Caco-2 (cell line): Measurements from ENCODE around the gene COX6A1. TPM values are rescaled to one million over a fixed set of nuclear protein-coding genes. Genes with fewer than 3 reads are reported as not detected.

Experiments
- BruUV-seq: library from RNA; stranded (reverse); fragments of 400-500 nt; replicated peaks from 2 replicates; lab custom pipeline; 2021; lab: Mats Ljungman, UMichigan
- CTCF ChIA-PET: fragments of 300-600 bp; sonication (Branson Sonifier 250); formaldehyde crosslinking; loops from one replicate; lab custom pipeline; 2022; ENCODE audit warnings: antibody characterized with exemption; lab: Charles Lee
- POLR2A ChIA-PET: fragments of 300-600 bp; sonication (Branson Sonifier 250); formaldehyde crosslinking; loops from one replicate; lab custom pipeline; 2022; ENCODE audit warnings: antibody characterized with exemption; lab: Charles Lee
- DNase-seq, 2 experiments: peaks; one replicate each; pipeline versions ENCODE4 v3.0.0 to v3.0.0-alpha.2; 2020 to 2022
- H3K27me3 ChIP-seq: replicated peaks from 2 replicates; pipeline ENCODE4 v1.6.0; 2011; ENCODE audit warnings: low read length; ENCODE audit not compliant: control insufficient read depth, insufficient read depth
- H3K36me3 ChIP-seq: 2 replicates; pipeline ENCODE4 v1.5.1; 2011; ENCODE audit warnings: low read length; ENCODE audit not compliant: control insufficient read depth, insufficient read depth
- H3K4me1 ChIP-seq: fragments of 250-450 bp; sonication (Bioruptor Pico); 2 replicates; pipeline ENCODE4 v1.5.1; 2020; ENCODE audit warnings: mild to moderate bottlenecking
- H3K4me3 ChIP-seq: 2 replicates; pipeline ENCODE4 v1.5.1; 2011; ENCODE audit warnings: low read depth, mild to moderate bottlenecking, control low read depth, low read length
- H3K9me3 ChIP-seq: fragments of 250-450 bp; sonication (Bioruptor Pico); 2 replicates; pipeline ENCODE4 v1.5.1; 2020; ENCODE audit warnings: mild to moderate bottlenecking, moderate library complexity
- H3K27ac Mint-ChIP-seq: one replicate; pipeline ENCODE4 v1.8.0; 2022; ENCODE audit warnings: mixed read lengths; ENCODE audit not compliant: unreplicated experiment
- H3K27me3 Mint-ChIP-seq: one replicate; pipeline ENCODE4 v1.8.0; 2022; ENCODE audit warnings: mixed read lengths; ENCODE audit not compliant: insufficient read depth, unreplicated experiment
- H3K36me3 Mint-ChIP-seq: one replicate; pipeline ENCODE4 v1.8.0; 2022; ENCODE audit warnings: mild to moderate bottlenecking, mixed read lengths; ENCODE audit not compliant: insufficient read depth, unreplicated experiment
- H3K4me1 Mint-ChIP-seq: one replicate; pipeline ENCODE4 v1.8.0; 2022; ENCODE audit warnings: low read depth, mixed read lengths; ENCODE audit not compliant: unreplicated experiment
- H3K4me3 Mint-ChIP-seq: one replicate; pipeline ENCODE4 v1.8.0; 2022; ENCODE audit warnings: mild to moderate bottlenecking, moderate library complexity, mixed read lengths; ENCODE audit not compliant: unreplicated experiment
- H3K9me3 Mint-ChIP-seq: one replicate; pipeline ENCODE4 v1.8.0; 2022; ENCODE audit warnings: mixed read lengths; ENCODE audit not compliant: unreplicated experiment
- intact Hi-C: fragments of 100-400 bp; cut with micrococcal nuclease; formaldehyde crosslinking; loops from one replicate; pipeline ENCODE4 v1.10.0; 2022; ENCODE audit not compliant: unreplicated experiment
- total RNA-seq: library from RNA; stranded (reverse); gene quantifications from 2 replicates; pipeline ENCODE4 v1.2.3, GENCODE V29; 2022
- TF ChIP-seq, protein P1 (sequence below), 2 experiments: fragments of 200-600 bp in 1 of 2; IDR thresholded peaks; 1 replicate in 1 of 2; 2 replicates in 1 of 2; pipeline versions ENCODE4 v1.5.1 to v1.8.0; 2011 to 2022; ENCODE audit warnings: antibody characterized with exemption in 1 of 2, control low read depth in 1 of 2, inconsistent platforms in 1 of 2, low read depth in 1 of 2, low read length in 1 of 2, mild to moderate bottlenecking in 1 of 2, moderate library complexity in 1 of 2; ENCODE audit not compliant: insufficient read depth in 1 of 2, severe bottlenecking in 1 of 2, unreplicated experiment in 1 of 2

The COX6A1 gene
- total RNA-seq, 1 experiment from 2014 or later: 474 TPM

DNA sequence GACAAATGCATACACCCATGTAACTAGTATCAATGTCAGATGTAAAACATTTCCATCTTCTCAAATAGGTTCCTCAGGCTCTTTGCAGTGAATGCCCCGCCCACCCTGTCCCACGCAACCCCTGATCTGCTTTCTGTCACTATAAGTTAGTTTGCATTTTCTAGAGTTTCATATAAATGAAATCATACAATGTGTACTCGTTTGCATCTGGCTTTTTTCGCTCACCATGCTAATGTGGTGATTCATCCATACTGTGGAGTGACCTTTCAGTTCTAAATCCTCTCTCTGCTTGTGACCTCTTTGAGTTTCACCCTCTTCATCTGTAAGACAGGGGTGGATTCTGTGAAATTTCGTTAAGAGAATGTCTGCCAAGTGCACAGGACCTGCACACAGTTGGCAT, 38.4 kb upstream of the COX6A1 start:
- CTCF ChIA-PET: no interaction called here
- no peaks in the 10 kb centered on the region for H3K4me1 ChIP-seq
- Mint-ChIP-seq H3K4me3 (no peak overlapping the region), H3K27me3 (no peaks in the 10 kb centered on the region), H3K27ac (no peak overlapping the region), H3K4me1 (no peaks in the 10 kb centered on the region), H3K36me3 (no peaks in the 10 kb centered on the region), H3K9me3 (no peaks in the 10 kb centered on the region)
- H3K36me3 ChIP-seq: no peaks in the 10 kb centered on the region
- 0 out of 2 replicates have a peak, but pooled peaks cover 2% of the 10 kb centered on the region for H3K9me3 ChIP-seq
- POLR2A ChIA-PET: no interaction called here
- BruUV-seq: no TSS peak
- H3K27me3 ChIP-seq: no peaks in the 10 kb centered on the region
- intact Hi-C loops: no loop called here
- no peak overlapping the region for H3K4me3 ChIP-seq
- TF ChIP-seq, protein P1, sequence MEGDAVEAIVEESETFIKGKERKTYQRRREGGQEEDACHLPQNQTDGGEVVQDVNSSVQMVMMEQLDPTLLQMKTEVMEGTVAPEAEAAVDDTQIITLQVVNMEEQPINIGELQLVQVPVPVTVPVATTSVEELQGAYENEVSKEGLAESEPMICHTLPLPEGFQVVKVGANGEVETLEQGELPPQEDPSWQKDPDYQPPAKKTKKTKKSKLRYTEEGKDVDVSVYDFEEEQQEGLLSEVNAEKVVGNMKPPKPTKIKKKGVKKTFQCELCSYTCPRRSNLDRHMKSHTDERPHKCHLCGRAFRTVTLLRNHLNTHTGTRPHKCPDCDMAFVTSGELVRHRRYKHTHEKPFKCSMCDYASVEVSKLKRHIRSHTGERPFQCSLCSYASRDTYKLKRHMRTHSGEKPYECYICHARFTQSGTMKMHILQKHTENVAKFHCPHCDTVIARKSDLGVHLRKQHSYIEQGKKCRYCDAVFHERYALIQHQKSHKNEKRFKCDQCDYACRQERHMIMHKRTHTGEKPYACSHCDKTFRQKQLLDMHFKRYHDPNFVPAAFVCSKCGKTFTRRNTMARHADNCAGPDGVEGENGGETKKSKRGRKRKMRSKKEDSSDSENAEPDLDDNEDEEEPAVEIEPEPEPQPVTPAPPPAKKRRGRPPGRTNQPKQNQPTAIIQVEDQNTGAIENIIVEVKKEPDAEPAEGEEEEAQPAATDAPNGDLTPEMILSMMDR (IDR thresholded peaks at IDR 0.05; ENCODE audit: insufficient read depth in 1 of 2, low read depth in 1 of 2, low read length in 1 of 2, severe bottlenecking in 1 of 2, unreplicated experiment in 1 of 2): no peak
- DNase-seq: no peak

DNA sequence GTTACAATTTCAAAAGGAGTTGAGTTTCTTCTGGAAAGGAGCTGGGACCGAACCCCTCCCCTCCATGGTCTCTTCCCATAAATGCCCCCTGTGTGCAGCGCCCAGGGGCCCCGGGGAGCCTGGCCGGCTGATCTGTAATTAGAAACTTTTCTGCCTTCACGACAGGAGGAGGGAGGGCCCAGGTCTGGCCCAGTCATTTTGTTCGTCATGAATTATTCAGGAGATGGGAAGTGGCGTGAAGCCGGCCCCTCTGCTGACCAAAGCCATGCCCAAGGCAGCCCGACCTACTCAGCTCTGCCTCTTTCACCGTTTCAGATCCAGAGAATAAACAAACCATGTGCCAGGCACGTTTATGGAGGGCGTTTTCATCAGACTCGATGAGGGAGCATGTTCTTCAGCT, 35.7 kb upstream of the COX6A1 start:
- H3K27me3 ChIP-seq: no peaks in the 10 kb centered on the region
- ChIA-PET CTCF (no interaction called here), POLR2A (no interaction called here)
- no TSS peak for BruUV-seq
- intact Hi-C loops: no loop called here
- Mint-ChIP-seq H3K9me3 (no peaks in the 10 kb centered on the region), H3K4me1 (no peaks in the 10 kb centered on the region), H3K27ac (no peak overlapping the region), H3K36me3 (no peaks in the 10 kb centered on the region), H3K4me3 (no peak overlapping the region), H3K27me3 (no peaks in the 10 kb centered on the region)
- H3K4me3 ChIP-seq: no peak overlapping the region
- no peaks in the 10 kb centered on the region for H3K4me1 ChIP-seq
- TF ChIP-seq, protein P1 (IDR thresholded peaks at IDR 0.05; ENCODE audit: insufficient read depth in 1 of 2, low read depth in 1 of 2, low read length in 1 of 2, severe bottlenecking in 1 of 2, unreplicated experiment in 1 of 2): no peak
- no peak for DNase-seq
- H3K9me3 ChIP-seq: 0 out of 2 replicates have a peak, but pooled peaks cover 2% of the 10 kb centered on the region
- H3K36me3 ChIP-seq: no peaks in the 10 kb centered on the region

DNA sequence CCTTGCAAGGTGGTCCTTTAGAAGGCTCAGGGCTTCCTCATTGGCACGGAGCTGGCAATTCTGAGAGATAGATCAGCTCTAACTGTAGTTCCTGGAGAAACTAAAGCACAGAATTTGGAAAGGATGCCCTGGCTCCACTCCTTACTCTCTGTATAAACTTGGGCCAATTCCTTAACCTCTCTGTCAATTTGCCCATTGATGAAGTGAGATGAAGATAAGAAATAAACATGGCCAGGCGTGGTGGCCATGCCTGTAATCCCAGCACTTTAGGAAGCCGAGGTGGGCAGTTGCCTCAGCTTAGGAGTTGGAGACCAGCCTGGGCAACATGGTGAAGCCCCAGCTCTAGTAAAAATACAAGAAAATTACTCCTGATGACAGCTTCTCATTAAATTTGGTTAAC, 34.0 kb upstream of the COX6A1 start:
- Histone ChIP-seq H3K9me3 (0 out of 2 replicates have a peak, but pooled peaks cover 2% of the 10 kb centered on the region), H3K4me1 (no peaks in the 10 kb centered on the region), H3K27me3 (no peaks in the 10 kb centered on the region), H3K36me3 (no peaks in the 10 kb centered on the region), H3K4me3 (no peak overlapping the region)
- CTCF ChIA-PET: no interaction called here
- H3K4me1 Mint-ChIP-seq: no peaks in the 10 kb centered on the region
- no peak overlapping the region for H3K4me3 Mint-ChIP-seq
- POLR2A ChIA-PET: no interaction called here
- no peak overlapping the region for H3K27ac Mint-ChIP-seq
- no peaks in the 10 kb centered on the region for H3K36me3 Mint-ChIP-seq
- DNase-seq: no peak
- no TSS peak for BruUV-seq
- no peaks in the 10 kb centered on the region for H3K27me3 Mint-ChIP-seq
- TF ChIP-seq, protein P1 (IDR thresholded peaks at IDR 0.05; ENCODE audit: insufficient read depth in 1 of 2, low read depth in 1 of 2, low read length in 1 of 2, severe bottlenecking in 1 of 2, unreplicated experiment in 1 of 2): no peak
- no peaks in the 10 kb centered on the region for H3K9me3 Mint-ChIP-seq
- intact Hi-C loops: no loop called here
